HG03066 (cell line): ENCODE data around the gene C1QL1.

Experiments
- ATAC-seq: cut with Tn5 transposase; IDR thresholded peaks from one replicate; pipeline ENCODE4 v1.9.1; 2021; ENCODE audit warnings: low read depth; ENCODE audit not compliant: unreplicated experiment

C1QL1 gene

GRCh38 chr17:44990994-44991393 lies 22.9 kb upstream of the C1QL1 start:
- ATAC-seq = no peak

GRCh38 chr17:44989552-44990138 lies 21.5 kb upstream of the C1QL1 start:
- no peak for ATAC-seq

GRCh38 chr17:44988044-44988942 lies 20.2 kb upstream of the C1QL1 start:
- no peak for ATAC-seq

- no peak for ATAC-seq
Measured at GRCh38 chr17:44983563-44983962, 15.5 kb upstream of the C1QL1 start.

GRCh38 chr17:44982113-44982702 lies 14.1 kb upstream of the C1QL1 start:
- no peak for ATAC-seq

- ATAC-seq = no peak
Measured at GRCh38 chr17:44981221-44981968, 13.3 kb upstream of the C1QL1 start.

GRCh38 chr17:44979426-44979995 lies 11.4 kb upstream of the C1QL1 start:
- ATAC-seq = no peak

- no peak for ATAC-seq
Measured at GRCh38 chr17:44978807-44979206, 10.7 kb upstream of the C1QL1 start.

GRCh38 chr17:44977814-44978550 lies 9.9 kb upstream of the C1QL1 start:
- no peak for ATAC-seq

GRCh38 chr17:44977065-44977464 lies 9.0 kb upstream of the C1QL1 start:
- no peak for ATAC-seq

- no peak for ATAC-seq
Measured at GRCh38 chr17:44976206-44976605, 8.1 kb upstream of the C1QL1 start.

GRCh38 chr17:44972953-44973352 lies 4.8 kb upstream of the C1QL1 start:
- no peak for ATAC-seq

GRCh38 chr17:44971776-44972483 lies 3.8 kb upstream of the C1QL1 start:
- no peak for ATAC-seq

GRCh38 chr17:44970136-44970741 lies 2.1 kb upstream of the C1QL1 start:
- ATAC-seq = no peak

- ATAC-seq = no peak
Measured at GRCh38 chr17:44969144-44969780, 1.2 kb upstream of the C1QL1 start.

GRCh38 chr17:44967907-44968224 lies 237 bp downstream of the C1QL1 start:
- no peak for ATAC-seq

- no peak for ATAC-seq
Measured at GRCh38 chr17:44967026-44967906, 837 bp downstream of the C1QL1 start.
